PC-9 (cell line): ENCODE data around the gene EIF5B. TPM values are rescaled to one million over a fixed set of nuclear protein-coding genes. Genes with fewer than 3 reads are reported as not detected.

Source experiments
- BruUV-seq: library from RNA; stranded (reverse); fragments of 400-500 nt; replicated peaks from 2 replicates; lab custom pipeline; 2021; lab: Mats Ljungman, UMichigan
- CTCF ChIA-PET: fragments of 300-600 bp; sonication (Branson Sonifier 250); formaldehyde crosslinking; loops from one replicate; lab custom pipeline; 2022; ENCODE audit warnings: antibody characterized with exemption; lab: Charles Lee
- POLR2A ChIA-PET: fragments of 300-600 bp; sonication (Branson Sonifier 250); formaldehyde crosslinking; loops from one replicate; lab custom pipeline; 2022; ENCODE audit warnings: antibody characterized with exemption; ENCODE audit not compliant: unreplicated experiment; lab: Charles Lee
- DNase-seq, 2 experiments: peaks; one replicate each; pipeline versions ENCODE4 v3.0.0 to v3.0.0-alpha.2; 2015 to 2022; ENCODE audit warnings: mixed read lengths in 1 of 2
- H2AFZ ChIP-seq: fragments of 200-600 bp; sonication (generic); 2 replicates; pipeline ENCODE4 v1.8.1; 2017; ENCODE audit warnings: antibody characterized with exemption
- H3F3A ChIP-seq: fragments of 200-600 bp; sonication (generic); 2 replicates; pipeline ENCODE4 v1.8.1; 2017; ENCODE audit warnings: antibody characterized with exemption, mild to moderate bottlenecking, low read depth; ENCODE audit not compliant: insufficient read depth
- H3K27ac ChIP-seq: fragments of 200-600 bp; sonication (generic); 2 replicates; pipeline ENCODE4 v1.6.1; 2016; ENCODE audit warnings: mixed run types
- H3K27me3 ChIP-seq: fragments of 200-600 bp; sonication (generic); 2 replicates; pipeline ENCODE4 v1.6.1; 2016; ENCODE audit warnings: low read depth, mixed run types; ENCODE audit not compliant: insufficient read depth
- H3K36me3 ChIP-seq: fragments of 200-600 bp; sonication (generic); 2 replicates; pipeline ENCODE4 v1.6.1; 2016; ENCODE audit warnings: low read depth, mixed run types
- H3K4me1 ChIP-seq: fragments of 200-600 bp; sonication (generic); replicated peaks from 2 replicates; pipeline ENCODE4 v1.6.1; 2016; ENCODE audit warnings: mixed run types; ENCODE audit not compliant: insufficient read depth
- H3K4me2 ChIP-seq: fragments of 200-600 bp; sonication (generic); 2 replicates; pipeline ENCODE4 v1.6.1; 2017; ENCODE audit warnings: mixed run types
- H3K4me3 ChIP-seq: fragments of 200-600 bp; sonication (generic); 2 replicates; pipeline ENCODE4 v1.6.1; 2016; ENCODE audit warnings: mixed run types
- H3K79me2 ChIP-seq: fragments of 200-600 bp; sonication (generic); 2 replicates; pipeline ENCODE4 v1.6.1; 2017; ENCODE audit warnings: low read depth, mixed run types
- H3K9me2 ChIP-seq: fragments of 200-600 bp; sonication (generic); 2 replicates; pipeline ENCODE4 v1.8.1; 2017; ENCODE audit warnings: mild to moderate bottlenecking; ENCODE audit not compliant: insufficient read depth
- H3K9me3 ChIP-seq: fragments of 200-600 bp; sonication (generic); 2 replicates; pipeline ENCODE4 v1.8.1; 2016; ENCODE audit warnings: low read depth; ENCODE audit not compliant: insufficient read depth
- H4K20me1 ChIP-seq: fragments of 200-600 bp; sonication (generic); 2 replicates; pipeline ENCODE4 v1.8.1; 2017; ENCODE audit not compliant: insufficient read depth
- CTCF ChIP-seq: fragments of 200-600 bp; sonication (generic); conservative IDR thresholded peaks from 2 replicates; pipeline ENCODE4 v1.6.1; 2017; ENCODE audit warnings: mixed run types, antibody characterized with exemption, mild to moderate bottlenecking, moderate library complexity
- EZH2 ChIP-seq: fragments of 200-600 bp; sonication (generic); IDR thresholded peaks from 2 replicates; pipeline ENCODE4 v1.8.0; 2017; ENCODE audit warnings: antibody characterized with exemption, low read depth
- intact Hi-C: fragments of 100-400 bp; cut with micrococcal nuclease; formaldehyde crosslinking; loops from one replicate; pipeline ENCODE4 v1.10.0; 2022; ENCODE audit not compliant: unreplicated experiment
- total RNA-seq: library from RNA; stranded (reverse); gene quantifications from 2 replicates; pipeline ENCODE4 v1.2.3, GENCODE V29; 2021

Gene EIF5B
- total RNA-seq, 1 experiment from 2014 or later = 56.7 TPM

DNA sequence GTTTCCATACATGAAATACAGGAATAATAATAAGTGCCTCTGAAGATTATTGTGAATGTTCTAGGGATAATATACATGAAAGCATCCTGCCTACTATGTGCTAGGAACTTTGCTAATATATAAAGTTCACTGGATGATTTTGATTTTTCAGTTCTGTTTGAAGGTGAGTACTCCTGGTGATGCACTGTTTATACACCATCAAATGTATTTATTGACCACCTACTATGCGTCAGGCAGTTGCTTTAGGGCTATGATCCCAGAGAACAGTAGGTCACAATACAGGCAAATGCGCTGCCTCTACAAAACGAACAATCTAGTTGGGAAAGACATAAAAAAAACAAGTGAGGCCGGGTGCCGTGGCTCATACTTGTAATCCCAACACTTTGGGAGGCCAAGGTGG, 11.8 kb upstream of the EIF5B start:
- no TSS peak for BruUV-seq
- TF ChIP-seq CTCF (no peak), EZH2 (no peak)
- Histone ChIP-seq H3K9me2 (no peaks in the 10 kb centered on the region), H3K79me2 (peaks cover 2% of the 10 kb centered on the region; the same call in 1 of the 2 replicates), H3K27ac (no peak overlapping the region), H3K4me3 (no peak overlapping the region), H3F3A (peaks cover 13% of the 10 kb centered on the region; the same call in 1 of the 2 replicates), H4K20me1 (peaks cover 23% of the 10 kb centered on the region), H3K27me3 (no peaks in the 10 kb centered on the region), H3K4me1 (no peaks in the 10 kb centered on the region), H2AFZ (no peak overlapping the region), H3K36me3 (peaks cover 63% of the 10 kb centered on the region), H3K9me3 (no peaks in the 10 kb centered on the region), H3K4me2 (no peak overlapping the region)
- peak in 1 of 2 experiments; percentile 19 for DNase-seq
- CTCF ChIA-PET = no interaction called here
- intact Hi-C loops = no loop called here
- POLR2A ChIA-PET = interaction anchor here (0.6 kb wide), 1 partner anchor 156 kb away, joined by 5 read pairs; no protein-coding TSS in a partner anchor

GRCh38 chr2:99335911-99336803, 1.0 kb upstream of the EIF5B start, which contains the start of gene TXNDC9:
Gene TXNDC9, minus strand, starts transcription at chr2:99336333. Its CDS starts 3,123 bp downstream, at chr2:99333210.
- H4K20me1 ChIP-seq = peaks cover 58% of the 10 kb centered on the region
- POLR2A ChIA-PET = interaction anchor here (0.5 to 1.6 kb wide), 7 partner anchors 149 to 1916 kb away, joined by 3 to 12 read pairs (median 3); partner anchors contain the start of genes LIPT1, MITD1, MRPL30 and PDCL3
- no peaks in the 10 kb centered on the region for H3K9me2 ChIP-seq
- H3K27ac ChIP-seq = peak within 1 kb of the TSS; percentile 77
- CTCF ChIA-PET = interaction anchor here (0.6 to 2.3 kb wide), 3 partner anchors 155 to 1727 kb away, joined by 4 to 12 read pairs (median 5); partner anchors contain the start of genes MITD1 and MRPL30
- peaks cover 87% of the 10 kb centered on the region for H3K79me2 ChIP-seq
- H2AFZ ChIP-seq = peak within 1 kb of the TSS; percentile 96
- no peaks in the 10 kb centered on the region for H3K9me3 ChIP-seq
- BruUV-seq = TSS peak; percentile 70
- no peak for TF ChIP-seq EZH2
- TF ChIP-seq CTCF = no peak
- peaks cover 29% of the 10 kb centered on the region for H3K4me1 ChIP-seq
- peak within 1 kb of the TSS; percentile 79 for H3K4me3 ChIP-seq
- H3K4me2 ChIP-seq = peak within 1 kb of the TSS; percentile 99
- peaks cover 16% of the 10 kb centered on the region for H3F3A ChIP-seq
- H3K36me3 ChIP-seq = peaks cover 25% of the 10 kb centered on the region
- intact Hi-C loops = loop anchor here (1.0 to 10.0 kb wide), 4 partner anchors 154 to 1229 kb away; partner anchors contain the start of genes C2orf15, PDCL3 and REV1
- H3K27me3 ChIP-seq = no peaks in the 10 kb centered on the region
- peak; percentile 99 for DNase-seq

GRCh38 chr2:99336804-99337112, 431 bp upstream of the EIF5B start:
- H3K4me2 ChIP-seq = peak overlapping the region; percentile 97
- POLR2A ChIA-PET = interaction anchor here (0.5 to 1.6 kb wide), 8 partner anchors 42 to 1387 kb away, joined by 3 to 12 read pairs (median 4); partner anchors contain the start of genes LIPT1, MITD1, MRPL30 and PDCL3
- H3K79me2 ChIP-seq = peaks cover 87% of the 10 kb centered on the region
- no TSS peak for BruUV-seq
- H3F3A ChIP-seq = peaks cover 16% of the 10 kb centered on the region
- H3K4me3 ChIP-seq = peak overlapping the region; percentile 79
- peak overlapping the region; percentile 55 for H3K27ac ChIP-seq
- peaks cover 29% of the 10 kb centered on the region for H3K4me1 ChIP-seq
- H3K36me3 ChIP-seq = peaks cover 21% of the 10 kb centered on the region
- no peaks in the 10 kb centered on the region for H3K27me3 ChIP-seq
- no peak for DNase-seq
- no peaks in the 10 kb centered on the region for H3K9me2 ChIP-seq
- H2AFZ ChIP-seq = peak overlapping the region; percentile 96
- peaks cover 61% of the 10 kb centered on the region for H4K20me1 ChIP-seq
- CTCF ChIA-PET = interaction anchor here (0.6 to 2.3 kb wide), 3 partner anchors 155 to 1727 kb away, joined by 3 to 12 read pairs (median 5); partner anchors contain the start of genes MITD1 and MRPL30
- intact Hi-C loops = loop anchor here (1.0 to 10.0 kb wide), 4 partner anchors 154 to 1228 kb away; partner anchors contain the start of genes C2orf15, PDCL3 and REV1
- no peaks in the 10 kb centered on the region for H3K9me3 ChIP-seq
- TF ChIP-seq CTCF (no peak), EZH2 (no peak)
